Ovary (tissue), 3 donors: ENCODE data around the gene RPS6KA4.

Experiments
- CTCF ChIP-seq, 3 donors: fragments of 450-650 bp in 2 of 3; fragments of 200-600 bp in 1 of 3; IDR thresholded peaks; one replicate each; pipeline versions ENCODE4 v1.5.1 to v1.8.0; 2016 to 2022; ENCODE audit warnings: antibody characterized with exemption in 3 of 3, mild to moderate bottlenecking in 1 of 3
- EP300 ChIP-seq: sonication (generic); formaldehyde crosslinking; IDR thresholded peaks from one replicate; pipeline ENCODE4 v1.6.1; 2017; ENCODE audit warnings: antibody characterized with exemption
- donor health status: DM: no; HTN: no; CAD: no.

GRCh38 chr11:64321533-64321932, 37.4 kb upstream of the RPS6KA4 start:
- TF ChIP-seq CTCF (IDR thresholded peaks at IDR 0.05) (no peak), EP300 (no peak)
